PFSK-1 (cell line): Measurements from ENCODE around the gene CHCHD1.

Experiments used
- POLR2AphosphoS5 ChIP-seq: IDR thresholded peaks from 2 replicates; pipeline ENCODE4 v1.6.1; 2012; ENCODE audit warnings: low read depth, mild to moderate bottlenecking, control low read depth, low read length, moderate library complexity
- SIN3A ChIP-seq: IDR thresholded peaks from 2 replicates; pipeline ENCODE4 v1.6.1; 2012; ENCODE audit warnings: mild to moderate bottlenecking, low read length, moderate library complexity, borderline replicate concordance; ENCODE audit not compliant: insufficient read depth
- TAF1 ChIP-seq: IDR thresholded peaks from 2 replicates; pipeline ENCODE4 v1.6.1; 2012; ENCODE audit warnings: low read length, control low read depth, borderline replicate concordance; ENCODE audit not compliant: insufficient read depth
- TF ChIP-seq, protein P1 (sequence below), 2 experiments: IDR thresholded peaks; 2 replicates each; pipeline versions ENCODE4 v1.6.1 to v1.8.0; 2011 to 2012; ENCODE audit warnings: low read depth in 2 of 2, low read length in 2 of 2, control low read depth in 1 of 2, inconsistent platforms in 1 of 2, mild to moderate bottlenecking in 1 of 2, moderate library complexity in 1 of 2; ENCODE audit not compliant: insufficient read depth in 1 of 2

DNA sequence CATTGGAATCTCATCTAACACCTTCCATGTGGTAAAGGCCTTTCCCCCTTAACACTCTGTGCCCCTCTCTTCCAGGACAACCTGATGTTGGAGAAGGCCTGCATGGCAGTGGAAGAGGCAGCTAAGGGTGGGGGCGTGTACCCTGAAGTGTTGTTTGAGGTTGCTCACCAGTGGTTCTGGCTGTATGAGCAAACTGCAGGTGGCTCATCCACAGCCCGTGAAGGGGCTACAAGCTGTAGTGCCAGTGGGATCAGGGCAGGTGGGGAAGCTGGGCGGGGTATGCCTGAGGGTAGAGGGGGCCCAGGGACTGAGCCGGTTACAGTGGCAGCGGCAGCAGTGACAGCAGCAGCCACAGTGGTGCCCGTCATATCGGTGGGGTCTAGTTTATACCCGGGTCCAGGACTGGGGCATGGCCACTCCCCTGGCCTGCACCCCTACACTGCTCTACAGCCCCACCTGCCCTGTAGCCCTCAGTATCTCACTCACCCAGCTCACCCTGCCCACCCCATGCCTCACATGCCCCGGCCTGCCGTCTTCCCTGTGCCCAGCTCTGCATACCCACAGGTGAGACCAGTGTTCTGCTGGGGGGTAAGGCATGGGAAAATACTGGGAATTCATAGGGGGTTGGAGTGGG, 17.2 kb downstream of the CHCHD1 start:
- TF ChIP-seq POLR2AphosphoS5 (no peak; the same call in 1 of the 2 replicates), SIN3A (no peak), TAF1 (no peak)
- TF ChIP-seq, protein P1, sequence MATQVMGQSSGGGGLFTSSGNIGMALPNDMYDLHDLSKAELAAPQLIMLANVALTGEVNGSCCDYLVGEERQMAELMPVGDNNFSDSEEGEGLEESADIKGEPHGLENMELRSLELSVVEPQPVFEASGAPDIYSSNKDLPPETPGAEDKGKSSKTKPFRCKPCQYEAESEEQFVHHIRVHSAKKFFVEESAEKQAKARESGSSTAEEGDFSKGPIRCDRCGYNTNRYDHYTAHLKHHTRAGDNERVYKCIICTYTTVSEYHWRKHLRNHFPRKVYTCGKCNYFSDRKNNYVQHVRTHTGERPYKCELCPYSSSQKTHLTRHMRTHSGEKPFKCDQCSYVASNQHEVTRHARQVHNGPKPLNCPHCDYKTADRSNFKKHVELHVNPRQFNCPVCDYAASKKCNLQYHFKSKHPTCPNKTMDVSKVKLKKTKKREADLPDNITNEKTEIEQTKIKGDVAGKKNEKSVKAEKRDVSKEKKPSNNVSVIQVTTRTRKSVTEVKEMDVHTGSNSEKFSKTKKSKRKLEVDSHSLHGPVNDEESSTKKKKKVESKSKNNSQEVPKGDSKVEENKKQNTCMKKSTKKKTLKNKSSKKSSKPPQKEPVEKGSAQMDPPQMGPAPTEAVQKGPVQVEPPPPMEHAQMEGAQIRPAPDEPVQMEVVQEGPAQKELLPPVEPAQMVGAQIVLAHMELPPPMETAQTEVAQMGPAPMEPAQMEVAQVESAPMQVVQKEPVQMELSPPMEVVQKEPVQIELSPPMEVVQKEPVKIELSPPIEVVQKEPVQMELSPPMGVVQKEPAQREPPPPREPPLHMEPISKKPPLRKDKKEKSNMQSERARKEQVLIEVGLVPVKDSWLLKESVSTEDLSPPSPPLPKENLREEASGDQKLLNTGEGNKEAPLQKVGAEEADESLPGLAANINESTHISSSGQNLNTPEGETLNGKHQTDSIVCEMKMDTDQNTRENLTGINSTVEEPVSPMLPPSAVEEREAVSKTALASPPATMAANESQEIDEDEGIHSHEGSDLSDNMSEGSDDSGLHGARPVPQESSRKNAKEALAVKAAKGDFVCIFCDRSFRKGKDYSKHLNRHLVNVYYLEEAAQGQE (IDR thresholded peaks at IDR 0.05; ENCODE audit: insufficient read depth in 1 of 2, low read depth in 2 of 2, low read length in 2 of 2), result no peak
